K562 (cell line): ENCODE results near the gene CEP128. TPM values are rescaled to one million over a fixed set of nuclear protein-coding genes. Genes with fewer than 3 reads are reported as not detected.

Experiments used
- ATAC-seq: fragments of 200-7000 bp; cut with Tn5 transposase; 3 replicates; pipeline ENCODE4 v1.9.1; 2020; ENCODE audit warnings: moderate library complexity
- BruUV-seq: library from RNA; stranded (reverse); fragments of 400-500 nt; replicated peaks from 2 replicates; lab custom pipeline; 2021; lab: Mats Ljungman, UMichigan
- CTCF ChIA-PET: fragments of 300-600 bp; formaldehyde crosslinking; extraction: SDS; loops from one replicate; lab custom pipeline; 2021; ENCODE audit warnings: low intra/inter-chr PET ratio; lab: Yijun Ruan, JAX
- POLR2A ChIA-PET: fragments of 300-600, 350-650 bp; sonication (Branson Sonifier 250); formaldehyde crosslinking; extraction: SDS; loops from one replicate; lab custom pipeline; 2021; ENCODE audit warnings: antibody characterized with exemption, inconsistent platforms; lab: Yijun Ruan, JAX
- DNase-seq, 4 experiments: peaks; one replicate each; pipeline versions ENCODE4 v3.0.0 to v3.0.0-alpha.2; 2011 to 2018; ENCODE audit warnings: low spot score in 3 of 4, mixed read lengths in 3 of 4; ENCODE audit errors: extremely low read depth in 1 of 4
- FAIRE-seq: peaks from 2 replicates; lab custom pipeline; 2011; peaks lifted over from hg19 to GRCh38; lab: Jason Lieb, UNC
- H2AFZ ChIP-seq: 2 replicates; pipeline ENCODE4 v1.6.0; 2011; ENCODE audit warnings: low read depth, low read length, control low read depth, inconsistent platforms
- H3K27ac ChIP-seq: fragments of 200-600 bp; 3 replicates; pipeline ENCODE4 v1.8.0; 2011; ENCODE audit warnings: low read depth, mild to moderate bottlenecking, control low read depth, inconsistent platforms, low read length, moderate library complexity, mixed read lengths; ENCODE audit errors: extremely low read depth
- H3K27me3 ChIP-seq, 2 experiments: fragments of 300-600 bp in 1 of 2; 2 replicates in 1 of 2; 3 replicates in 1 of 2; pipeline versions ENCODE4 v1.6.0 to v1.8.0; 2011; ENCODE audit warnings: inconsistent platforms in 2 of 2, low read length in 2 of 2, mild to moderate bottlenecking in 1 of 2, mixed read lengths in 1 of 2, moderate library complexity in 1 of 2; ENCODE audit not compliant: control insufficient read depth in 2 of 2, insufficient read depth in 2 of 2
- H3K36me3 ChIP-seq: fragments of 300-600 bp; 3 replicates; pipeline ENCODE4 v1.8.0; 2011; ENCODE audit warnings: mild to moderate bottlenecking, low read length, inconsistent platforms; ENCODE audit not compliant: control insufficient read depth, insufficient read depth
- H3K4me1 ChIP-seq, 2 experiments: fragments of 200-600 bp in 1 of 2; replicated peaks in 1 of 2; 2 replicates in 1 of 2; 3 replicates in 1 of 2; pipeline versions ENCODE4 v1.5.1 to v1.8.0; 2011; ENCODE audit warnings: inconsistent platforms in 2 of 2, low read length in 2 of 2, mild to moderate bottlenecking in 1 of 2, mixed read lengths in 1 of 2, moderate library complexity in 1 of 2; ENCODE audit not compliant: control insufficient read depth in 2 of 2, insufficient read depth in 2 of 2
- H3K4me2 ChIP-seq: 2 replicates; pipeline ENCODE4 v1.6.1; 2011; ENCODE audit warnings: low read length, control low read depth, inconsistent platforms, mixed read lengths; ENCODE audit not compliant: insufficient read depth
- H3K4me3 ChIP-seq: fragments of 200-600 bp; sonication (generic), shearing (Covaris generic); 2 replicates; pipeline ENCODE4 v1.5.1; 2016; ENCODE audit warnings: control low read depth, inconsistent platforms
- H3K79me2 ChIP-seq: fragments of 200-600 bp; 3 replicates; pipeline ENCODE4 v1.8.0; 2011; ENCODE audit warnings: low read length, inconsistent platforms; ENCODE audit not compliant: control insufficient read depth, insufficient read depth
- H3K9ac ChIP-seq, 2 experiments: 2 replicates each; pipeline versions ENCODE4 v1.6.0 to v1.6.1; 2011; ENCODE audit warnings: low read depth in 2 of 2, low read length in 2 of 2, control low read depth in 1 of 2, inconsistent platforms in 1 of 2, mild to moderate bottlenecking in 1 of 2, mixed read lengths in 1 of 2; ENCODE audit not compliant: insufficient read depth in 1 of 2
- H3K9me1 ChIP-seq: one replicate; pipeline ENCODE4 v1.6.0; 2011; ENCODE audit warnings: inconsistent platforms, mild to moderate bottlenecking, low read length, moderate library complexity; ENCODE audit not compliant: control insufficient read depth, insufficient read depth
- H3K9me3 ChIP-seq: replicated peaks from 2 replicates; pipeline ENCODE4 v1.5.1; 2011; ENCODE audit warnings: low read depth, low read length, inconsistent platforms; ENCODE audit not compliant: control insufficient read depth, insufficient read depth
- H4K20me1 ChIP-seq: replicated peaks from 2 replicates; pipeline ENCODE4 v1.6.1; 2011; ENCODE audit warnings: low read length, inconsistent platforms, mixed read lengths; ENCODE audit not compliant: control insufficient read depth, insufficient read depth
- FOXA1 ChIP-seq: fragments of 450-650 bp; IDR thresholded peaks from 2 replicates; pipeline ENCODE4 v1.6.1; 2016; ENCODE audit warnings: mild to moderate bottlenecking, borderline replicate concordance
- NFIC ChIP-seq: fragments of 450-650 bp; IDR thresholded peaks from 2 replicates; pipeline ENCODE4 v1.6.1; 2017; ENCODE audit warnings: mild to moderate bottlenecking, inconsistent platforms
- WGBS: fragments of 100-300 bp; shearing (Covaris generic); methylation state at CpG from one replicate; pipeline ENCODE4 v1.1.6; 2016; ENCODE audit warnings: low coverage, mixed read lengths; ENCODE audit not compliant: insufficient coverage; ENCODE audit errors: missing lambda C conversion rate; 5-methylcytosine and 5-hydroxymethylcytosine counted together
- in situ Hi-C: fragments of 300-500 bp; cut with MboI; formaldehyde crosslinking; loops from 4 replicates; pipeline ENCODE4 v1.15.0; 2018; ENCODE audit warnings: inconsistent platforms, mixed read lengths
- intact Hi-C: fragments of 100-400 bp; cut with micrococcal nuclease; formaldehyde crosslinking; loops from 2 replicates; pipeline ENCODE4 v1.14.2; 2022
- polyA plus RNA-seq, 8 experiments: library from polyadenylated mRNA; depleted of rRNA in 4 of 8; stranded (reverse) in 5 of 8; unstranded in 3 of 8; fragments of >200 nt; fragmentation: Nextera tagmentation in 2 of 8; fragmentation: Illumina TruSeq in 1 of 8; extraction: Ambion mirVana in 2 of 8; extraction: Trizol in 1 of 8; gene quantifications; 2 replicates each; pipeline versions ENCODE4 v1.2.1 to v1.2.3, GENCODE V29; 2011 to 2014; ENCODE audit warnings: inconsistent platforms in 1 of 8, missing spikeins in 1 of 8
- total RNA-seq, 7 experiments: library from RNA; depleted of rRNA in 6 of 7; stranded (reverse); fragments of >200 nt in 6 of 7; fragmentation: Illumina TruSeq in 2 of 7; extraction: Trizol in 2 of 7; gene quantifications; 2 replicates each; pipeline versions ENCODE4 v1.2.1 to v1.2.3, GENCODE V29; 2011 to 2021; ENCODE audit warnings: low replicate concordance in 1 of 7
- TF ChIP-seq, protein P1 (sequence below), 2 experiments: fragments of 150-350 bp in 1 of 2; IDR thresholded peaks; 2 replicates each; pipeline ENCODE4 v1.6.1; 2012 to 2016; ENCODE audit warnings: low read depth in 2 of 2, low read length in 2 of 2, mild to moderate bottlenecking in 1 of 2, moderate library complexity in 1 of 2

The CEP128 gene
- total and polyA plus RNA-seq, 9 of the 15 experiments (the other 6 are each of a cell fraction or from before 2014, with no cell fraction given), result 2.3 to 9.2 (median 4.6) TPM

DNA sequence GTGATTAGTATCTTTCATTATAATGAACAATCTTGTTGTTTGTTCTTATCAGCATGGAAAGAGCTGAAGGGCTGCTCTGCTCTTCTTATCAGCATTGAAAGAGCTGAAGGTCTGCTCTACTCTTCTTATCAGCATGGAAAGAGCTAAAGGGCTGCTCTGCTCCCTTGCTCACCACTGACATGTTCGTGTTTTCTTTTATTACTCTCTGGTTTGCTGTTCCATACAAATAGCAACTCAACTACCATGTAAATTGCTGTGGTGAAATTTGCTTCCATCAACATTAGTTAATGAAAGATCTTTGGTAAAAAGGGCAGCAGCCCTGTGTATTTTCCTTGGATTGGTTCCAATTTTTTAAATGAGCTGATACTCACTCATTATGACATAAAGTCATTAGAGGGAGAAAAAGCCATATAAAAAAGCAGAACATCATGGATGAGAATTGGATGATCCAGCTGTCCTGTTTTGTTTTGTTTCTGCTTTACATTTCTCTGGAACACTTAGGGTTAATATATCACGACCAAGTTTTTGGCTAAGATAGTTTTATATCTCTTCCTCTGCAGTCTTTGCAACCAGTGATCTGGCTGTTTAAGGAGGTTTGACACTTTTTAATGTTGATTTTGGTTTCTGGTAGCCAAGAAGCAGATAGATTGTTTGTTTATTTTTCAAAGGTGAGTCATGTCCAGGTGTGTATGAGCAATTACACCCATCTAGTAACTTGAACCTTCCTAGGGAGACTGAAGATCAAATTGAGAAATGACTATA lies 356.6 kb downstream of the CEP128 start:
- WGBS, result 0% methylated on average over 2 of the region's 2 CpGs
- no peaks in the 10 kb centered on the region for H3K36me3 ChIP-seq
- no peaks in the 10 kb centered on the region for H3K79me2 ChIP-seq
- no peak overlapping the region for H3K4me3 ChIP-seq
- BruUV-seq, result no TSS peak
- H3K27ac ChIP-seq, result no peak overlapping the region
- no peak overlapping the region for H3K4me2 ChIP-seq
- ATAC-seq (no peak), FAIRE-seq (no peak), DNase-seq (no peak)
- H3K9ac ChIP-seq, result no peak overlapping the region
- H3K27me3 ChIP-seq, result no peaks in the 10 kb centered on the region
- H2AFZ ChIP-seq, result no peak overlapping the region
- CTCF ChIA-PET, result no interaction called here
- no peaks in the 10 kb centered on the region for H3K4me1 ChIP-seq
- TF ChIP-seq, protein P1, sequence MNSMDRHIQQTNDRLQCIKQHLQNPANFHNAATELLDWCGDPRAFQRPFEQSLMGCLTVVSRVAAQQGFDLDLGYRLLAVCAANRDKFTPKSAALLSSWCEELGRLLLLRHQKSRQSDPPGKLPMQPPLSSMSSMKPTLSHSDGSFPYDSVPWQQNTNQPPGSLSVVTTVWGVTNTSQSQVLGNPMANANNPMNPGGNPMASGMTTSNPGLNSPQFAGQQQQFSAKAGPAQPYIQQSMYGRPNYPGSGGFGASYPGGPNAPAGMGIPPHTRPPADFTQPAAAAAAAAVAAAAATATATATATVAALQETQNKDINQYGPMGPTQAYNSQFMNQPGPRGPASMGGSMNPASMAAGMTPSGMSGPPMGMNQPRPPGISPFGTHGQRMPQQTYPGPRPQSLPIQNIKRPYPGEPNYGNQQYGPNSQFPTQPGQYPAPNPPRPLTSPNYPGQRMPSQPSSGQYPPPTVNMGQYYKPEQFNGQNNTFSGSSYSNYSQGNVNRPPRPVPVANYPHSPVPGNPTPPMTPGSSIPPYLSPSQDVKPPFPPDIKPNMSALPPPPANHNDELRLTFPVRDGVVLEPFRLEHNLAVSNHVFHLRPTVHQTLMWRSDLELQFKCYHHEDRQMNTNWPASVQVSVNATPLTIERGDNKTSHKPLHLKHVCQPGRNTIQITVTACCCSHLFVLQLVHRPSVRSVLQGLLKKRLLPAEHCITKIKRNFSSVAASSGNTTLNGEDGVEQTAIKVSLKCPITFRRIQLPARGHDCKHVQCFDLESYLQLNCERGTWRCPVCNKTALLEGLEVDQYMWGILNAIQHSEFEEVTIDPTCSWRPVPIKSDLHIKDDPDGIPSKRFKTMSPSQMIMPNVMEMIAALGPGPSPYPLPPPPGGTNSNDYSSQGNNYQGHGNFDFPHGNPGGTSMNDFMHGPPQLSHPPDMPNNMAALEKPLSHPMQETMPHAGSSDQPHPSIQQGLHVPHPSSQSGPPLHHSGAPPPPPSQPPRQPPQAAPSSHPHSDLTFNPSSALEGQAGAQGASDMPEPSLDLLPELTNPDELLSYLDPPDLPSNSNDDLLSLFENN (IDR thresholded peaks at IDR 0.05; ENCODE audit: low read depth in 2 of 2, low read length in 2 of 2), result no peak
- TF ChIP-seq NFIC (0 out of 2 replicates have a peak, but pooled peaks have one; percentile 8), FOXA1 (no peak)
- intact Hi-C loops (no loop called here), in situ Hi-C loops (no loop called here)
- H3K9me1 ChIP-seq, result no peaks in the 10 kb centered on the region
- H4K20me1 ChIP-seq, result no peaks in the 10 kb centered on the region
- POLR2A ChIA-PET, result no interaction called here
- no peaks in the 10 kb centered on the region for H3K9me3 ChIP-seq
